ENCODE measurements around the gene MAPK13. TPM values are rescaled to one million over a fixed set of nuclear protein-coding genes. Genes with fewer than 3 reads are reported as not detected.

Gene MAPK13
- total RNA-seq, result 0.99 and 4.1 TPM in 2 replicates

DNA sequence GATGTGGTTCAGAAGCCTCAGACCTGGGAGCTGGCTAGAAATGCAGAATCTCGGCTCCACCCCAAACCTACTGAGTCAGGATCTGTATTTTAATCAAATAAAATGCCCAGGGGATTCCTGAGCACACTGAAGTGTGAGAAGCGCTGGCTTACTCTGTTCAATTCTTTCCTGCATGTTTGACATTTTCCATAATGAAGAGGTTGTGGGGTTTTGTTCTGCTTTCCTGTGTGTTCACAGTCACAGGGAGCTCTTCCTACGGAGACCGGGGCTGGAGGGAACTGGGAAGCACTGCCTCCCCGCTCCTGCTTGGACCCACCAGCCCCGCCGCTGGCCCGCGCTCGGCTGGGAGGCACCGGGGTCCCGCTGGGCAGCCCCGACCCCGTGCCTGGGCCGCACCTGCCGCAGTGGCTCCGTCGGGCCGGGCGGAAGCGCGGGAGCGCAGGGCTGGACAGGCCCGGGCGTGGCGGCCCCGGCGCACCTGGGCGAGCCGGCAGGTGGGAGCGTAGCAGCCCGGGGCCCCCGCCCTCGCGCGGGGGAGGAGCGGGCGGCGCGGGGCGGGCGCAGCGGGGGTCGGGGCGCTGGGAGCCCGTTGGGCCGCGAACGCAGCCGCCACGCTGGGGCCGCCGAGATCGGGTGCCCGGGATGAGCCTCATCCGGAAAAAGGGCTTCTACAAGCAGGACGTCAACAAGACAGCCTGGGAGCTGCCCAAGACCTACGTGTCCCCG is at the start of gene MAPK13:
TSS of gene MAPK13 (plus strand) at position 573 of the 726 bp plus-strand sequence. CDS start at position 643, 70 bp downstream.

Other genes starting within 250 kb of the MAPK13 start
- gene SRPK1, start 209.4 kb upstream of the MAPK13 start, total RNA-seq, result 64.8 and 68.9 TPM in 2 replicates
- gene SLC26A8, start 105.9 kb upstream of the MAPK13 start, total RNA-seq, result not detected in 2 replicates
- 38.7 and 44.2 TPM in 2 replicates for gene MAPK14, start 102.7 kb upstream of the MAPK13 start, total RNA-seq
- gene BRPF3, start 66.2 kb downstream of the MAPK13 start, total RNA-seq, result 8.7 and 15.6 TPM in 2 replicates
- gene PNPLA1, start 139.5 kb downstream of the MAPK13 start, total RNA-seq, result not detected in 2 replicates
- gene BNIP5, start 206.4 kb downstream of the MAPK13 start, total RNA-seq, result not detected in 2 replicates

Data from endothelial cell of coronary artery (primary cell).